OCI-M2 (cell line): ENCODE data around the gene UBE2E2.

Experiments
- DNase-seq: peaks from one replicate; lab custom pipeline; 2025; ENCODE audit not compliant: unreplicated experiment; lab: John Stamatoyannopoulos, UW

Gene UBE2E2

DNA sequence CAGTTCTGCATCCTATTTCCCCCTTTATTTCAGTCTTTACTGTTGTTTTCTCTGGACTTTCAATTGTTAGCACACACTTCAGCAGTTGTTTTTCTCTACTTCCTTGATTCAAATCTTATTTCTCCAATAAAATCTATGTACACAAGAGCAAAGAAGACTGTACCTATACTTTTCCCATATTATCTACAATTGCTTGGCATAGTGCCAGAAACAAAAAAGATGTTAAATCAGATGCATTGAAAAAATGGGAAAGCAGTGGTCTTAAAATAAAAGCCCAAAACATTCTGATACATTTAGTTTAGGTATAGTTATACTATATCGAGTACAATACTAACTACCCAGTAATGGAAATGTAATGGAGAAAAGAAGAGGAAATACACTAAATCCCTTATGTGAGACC is 265.1 kb downstream of the UBE2E2 start:
- no peak for DNase-seq

DNA sequence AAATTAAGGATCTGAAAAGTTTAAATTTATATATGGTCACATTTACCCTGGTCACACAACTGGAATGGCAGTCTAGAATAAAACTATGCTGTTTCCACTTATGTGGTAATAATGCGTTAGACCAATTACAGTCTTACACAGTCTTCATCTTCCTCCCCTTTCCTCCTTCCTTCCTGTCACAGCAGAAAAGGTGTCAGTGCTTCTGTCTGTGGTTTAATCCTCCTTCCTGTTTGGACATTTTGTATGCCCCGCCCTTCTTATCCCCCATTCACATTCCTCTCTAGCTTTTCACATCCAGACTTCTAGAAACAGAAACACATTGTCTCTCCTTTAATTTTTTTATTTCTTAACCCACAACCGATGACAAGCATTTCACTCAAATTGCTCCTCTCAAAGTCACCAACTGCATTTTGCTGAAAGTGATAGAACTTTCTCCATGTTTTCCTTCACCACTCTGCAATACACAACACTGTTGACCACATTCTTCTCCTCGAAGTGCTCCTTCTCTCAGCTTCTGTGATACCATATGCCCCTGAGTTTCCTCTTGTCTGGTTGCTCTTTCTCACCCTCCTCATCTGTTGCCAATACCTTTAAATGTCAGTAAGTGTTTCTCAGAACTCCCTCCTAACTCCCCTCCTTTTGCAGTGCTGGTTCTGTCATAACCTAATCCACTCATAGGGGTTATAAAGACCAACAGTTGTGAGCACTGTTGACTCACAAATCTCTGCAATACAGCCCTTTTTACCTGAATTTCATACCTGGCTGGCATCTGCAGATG is 271.6 kb downstream of the UBE2E2 start:
- DNase-seq, result no peak

- no peak for DNase-seq
These were observed 272.3 kb downstream of the UBE2E2 start for GRCh38 chr3:23475446-23475845.

- DNase-seq, result no peak
These were observed 275.9 kb downstream of the UBE2E2 start for GRCh38 chr3:23479026-23479425.

DNA sequence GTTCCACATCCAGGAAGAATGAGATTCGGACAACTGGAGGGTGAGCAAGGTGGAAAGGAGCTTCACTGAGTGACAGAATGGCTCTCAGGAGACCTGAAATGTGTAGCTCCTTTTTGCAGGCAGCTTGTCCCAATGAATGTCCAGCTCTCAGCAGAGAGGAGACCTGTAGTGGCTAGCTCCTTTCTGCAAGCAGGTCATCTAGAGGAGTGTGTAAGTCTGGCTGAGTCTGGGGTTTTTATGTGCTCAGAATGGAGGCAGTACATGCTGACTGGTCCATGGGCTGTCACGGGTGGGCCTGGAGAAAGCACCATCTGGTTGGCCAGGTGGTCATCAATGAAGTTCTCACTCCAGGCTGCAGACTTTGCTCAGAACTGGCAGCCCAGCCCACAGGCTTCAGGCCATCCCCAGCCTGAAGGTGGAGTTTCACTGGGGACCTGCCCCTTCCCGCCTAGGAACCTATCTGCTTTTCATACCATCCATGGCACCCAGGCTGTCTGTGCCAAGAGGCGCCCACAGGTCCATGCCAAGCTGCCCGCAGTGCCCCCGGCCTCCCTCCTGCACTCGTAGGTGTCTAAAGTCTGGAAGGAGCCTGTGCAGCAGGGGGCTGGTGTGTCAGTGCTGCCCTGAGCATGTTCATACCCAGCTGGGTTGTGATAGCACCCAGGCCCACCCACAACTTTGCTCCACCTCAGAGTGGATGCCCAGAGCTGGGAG is 276.6 kb downstream of the UBE2E2 start:
- DNase-seq, result no peak

- DNase-seq, result no peak
These were observed 277.2 kb downstream of the UBE2E2 start for GRCh38 chr3:23480329-23480714.

- DNase-seq, result no peak
These were observed 278.0 kb downstream of the UBE2E2 start for GRCh38 chr3:23481011-23481615.

DNA sequence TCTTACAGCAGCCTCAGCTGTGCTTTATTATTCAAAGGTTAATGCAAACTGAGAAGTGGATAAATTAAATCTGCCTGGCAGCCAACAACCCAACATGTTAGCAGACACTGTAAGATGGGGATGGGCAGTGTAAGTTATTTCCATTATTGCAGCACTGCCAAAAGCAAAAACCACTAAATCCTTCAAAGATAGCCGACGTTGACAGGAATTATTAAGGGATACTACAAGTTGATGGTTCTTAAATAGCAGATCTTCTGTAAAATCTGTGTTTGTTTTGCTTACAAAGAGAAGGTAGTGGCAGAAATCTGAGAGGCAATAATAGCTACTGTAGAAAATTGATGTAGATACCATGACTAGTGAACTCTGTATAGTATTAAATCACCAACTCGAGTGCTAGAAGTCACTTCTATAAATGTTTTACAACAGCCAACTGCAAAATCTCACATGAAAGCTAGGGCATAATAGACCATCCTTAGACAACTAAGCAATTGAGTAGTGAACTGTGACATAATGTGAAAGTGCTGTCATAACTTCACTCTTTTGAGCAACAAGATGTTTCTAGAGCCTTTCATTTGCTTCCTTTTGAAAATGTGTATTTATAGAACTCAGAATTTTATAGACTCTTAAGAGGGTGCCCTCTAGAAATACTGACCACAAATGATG is 278.6 kb downstream of the UBE2E2 start:
- no peak for DNase-seq

DNA sequence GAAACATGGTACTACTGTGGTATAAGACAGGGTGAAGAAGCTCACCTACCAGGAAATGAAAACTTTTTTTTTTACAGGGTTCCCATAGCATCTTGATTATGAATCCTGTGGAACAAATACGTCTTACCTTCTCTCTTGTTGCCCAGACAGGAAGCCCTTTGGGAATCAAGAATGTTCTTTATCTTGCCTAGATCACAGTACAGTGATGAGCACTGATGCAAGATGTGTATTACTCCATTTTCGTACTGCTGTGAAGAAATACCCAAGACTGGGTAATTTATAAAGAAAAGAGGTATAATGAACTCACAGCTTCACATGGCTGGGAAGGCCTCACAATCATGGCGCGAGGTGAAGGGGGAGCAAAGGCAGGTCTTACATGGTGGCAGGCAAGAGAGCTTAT is 281.3 kb downstream of the UBE2E2 start:
- no peak for DNase-seq

- no peak for DNase-seq
These were observed 282.8 kb downstream of the UBE2E2 start for GRCh38 chr3:23485922-23486321.

DNA sequence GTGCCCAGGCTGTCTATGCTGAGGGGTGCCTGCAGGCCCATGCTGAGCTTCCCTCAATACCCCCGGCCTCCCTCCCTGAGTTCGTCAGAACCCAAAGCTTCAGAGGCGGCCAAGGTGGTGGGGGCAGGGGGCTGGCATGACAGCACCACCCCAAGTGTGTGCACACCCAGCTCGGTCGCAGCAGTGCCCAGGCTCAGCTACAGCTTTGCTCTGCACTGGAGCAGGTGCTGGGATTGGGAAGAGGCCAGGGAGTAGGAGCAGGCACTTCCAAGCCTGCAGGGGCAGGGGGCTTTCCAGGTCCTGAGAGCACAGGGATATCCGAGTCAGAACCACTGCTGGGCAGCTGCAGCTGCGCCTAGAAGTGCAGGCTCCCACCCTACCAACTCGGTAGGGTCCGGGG is 283.9 kb downstream of the UBE2E2 start:
- no peak for DNase-seq

DNA sequence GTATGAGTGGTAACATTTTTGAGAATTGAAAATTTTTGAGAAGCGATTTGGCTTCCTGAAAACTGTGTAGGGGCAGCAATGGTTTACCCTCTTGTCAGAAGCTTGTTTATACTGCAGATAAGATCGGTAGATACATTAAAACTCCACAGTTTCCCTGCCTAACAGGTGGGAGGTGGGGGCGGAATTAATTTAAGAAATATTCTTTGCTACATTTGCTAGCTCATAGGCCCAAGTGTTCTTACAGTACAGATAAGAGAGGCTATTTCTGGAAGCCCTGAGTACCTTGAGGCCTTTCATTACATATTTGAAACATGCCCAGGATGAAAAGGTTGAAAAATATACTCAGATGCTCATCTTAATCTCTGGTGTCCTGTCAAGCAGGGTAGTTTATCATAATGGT is 285.5 kb downstream of the UBE2E2 start:
- no peak for DNase-seq

DNA sequence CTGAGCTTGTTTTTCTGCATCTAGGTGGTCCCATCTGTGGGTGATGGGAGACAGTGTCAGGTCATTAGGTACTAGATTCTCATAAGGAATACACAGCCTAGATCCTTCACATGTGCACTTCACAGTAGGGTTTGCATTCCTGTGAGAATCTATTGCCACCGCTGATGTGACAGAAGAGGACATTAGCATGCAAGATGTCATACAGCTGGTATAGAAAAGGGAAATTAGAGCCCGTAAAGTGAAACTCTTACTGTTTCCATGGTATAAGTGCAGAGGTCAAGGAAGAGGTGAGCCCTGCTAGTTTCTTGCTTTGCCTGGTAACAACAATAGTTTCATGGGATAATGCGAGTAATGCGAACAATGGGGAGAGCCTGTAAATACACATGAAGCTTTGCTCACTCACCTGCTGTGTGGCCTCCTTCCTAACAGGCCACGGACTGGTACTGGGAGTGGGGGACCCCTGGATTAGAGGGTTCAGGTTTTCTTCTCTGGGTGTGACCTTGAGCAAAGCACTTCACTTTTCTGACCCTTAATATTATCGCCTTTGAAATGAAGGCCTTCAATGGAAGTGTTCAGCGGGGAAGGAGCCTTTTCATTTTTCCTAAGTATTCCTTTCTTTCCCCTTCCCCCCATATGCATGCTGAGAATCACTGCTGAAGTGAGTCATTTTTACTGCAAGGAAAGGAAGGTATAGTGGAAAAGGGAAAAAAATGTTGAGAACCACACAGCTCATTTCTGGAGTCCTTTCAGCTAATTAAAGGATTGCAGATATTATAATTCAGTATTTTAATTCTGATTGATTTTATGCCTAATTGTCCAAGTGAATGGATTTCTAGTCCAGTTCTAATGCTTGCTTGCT is 286.4 kb downstream of the UBE2E2 start:
- no peak for DNase-seq

- no peak for DNase-seq
These were observed 287.3 kb downstream of the UBE2E2 start for GRCh38 chr3:23490459-23490858.

DNA sequence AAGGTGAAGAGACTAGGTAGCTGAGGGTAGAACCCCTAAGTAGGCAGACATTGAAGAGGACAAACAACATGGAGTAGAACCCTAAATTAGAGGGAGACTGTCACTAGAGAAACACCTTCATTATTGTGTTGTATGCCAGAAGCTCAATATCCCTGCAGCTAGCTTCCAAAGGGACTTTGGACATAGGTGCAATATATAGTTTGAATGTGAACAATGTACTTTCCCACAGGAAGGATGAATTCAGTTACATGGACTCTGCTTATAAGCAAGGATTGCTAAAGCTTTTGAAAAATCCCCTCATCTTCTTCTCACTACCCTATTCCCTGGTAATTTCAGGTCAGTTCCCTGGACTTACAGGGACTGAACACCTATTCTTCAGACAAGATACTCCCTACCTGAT is 288.9 kb downstream of the UBE2E2 start:
- DNase-seq, result no peak

DNA sequence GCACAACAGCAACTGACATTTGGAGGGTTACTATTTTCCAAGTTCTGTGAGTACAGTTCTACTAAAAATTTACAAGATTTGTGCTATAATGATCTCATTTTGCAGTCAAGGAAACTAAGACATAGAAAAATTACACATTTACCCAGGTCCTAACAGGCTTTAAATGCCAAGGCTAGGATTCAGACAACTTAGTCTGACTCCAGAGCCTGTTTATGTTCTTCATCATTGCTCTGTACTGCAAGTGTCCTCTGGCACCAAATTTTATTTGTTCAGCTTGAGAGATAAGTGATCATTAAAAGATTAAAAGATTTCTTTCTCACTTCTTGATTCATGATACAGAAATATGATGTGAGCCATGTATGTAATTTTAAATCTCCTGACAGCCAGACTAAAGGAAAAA is 290.8 kb downstream of the UBE2E2 start:
- no peak for DNase-seq

GRCh38 chr3:23494967-23495366 is 291.8 kb downstream of the UBE2E2 start:
- no peak for DNase-seq

DNA sequence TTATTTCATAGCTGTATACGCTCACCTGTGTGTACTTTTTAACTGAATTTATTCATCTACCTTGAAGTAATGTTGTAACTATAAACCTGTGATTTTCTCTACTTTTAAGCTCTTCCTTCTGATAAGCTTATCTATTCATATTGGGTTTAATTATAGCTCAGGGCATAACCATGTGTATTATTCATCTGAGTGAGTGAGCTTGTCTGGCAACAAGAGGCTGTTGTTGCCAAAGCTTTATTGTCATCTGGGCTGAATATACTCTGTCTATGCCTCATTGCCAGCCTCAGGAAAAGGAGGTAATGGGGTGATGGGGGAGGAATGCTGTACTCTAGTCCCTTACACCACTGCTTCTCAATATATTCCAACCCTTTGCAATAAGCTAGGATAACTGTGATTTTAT is 292.4 kb downstream of the UBE2E2 start:
- DNase-seq, result no peak

DNA sequence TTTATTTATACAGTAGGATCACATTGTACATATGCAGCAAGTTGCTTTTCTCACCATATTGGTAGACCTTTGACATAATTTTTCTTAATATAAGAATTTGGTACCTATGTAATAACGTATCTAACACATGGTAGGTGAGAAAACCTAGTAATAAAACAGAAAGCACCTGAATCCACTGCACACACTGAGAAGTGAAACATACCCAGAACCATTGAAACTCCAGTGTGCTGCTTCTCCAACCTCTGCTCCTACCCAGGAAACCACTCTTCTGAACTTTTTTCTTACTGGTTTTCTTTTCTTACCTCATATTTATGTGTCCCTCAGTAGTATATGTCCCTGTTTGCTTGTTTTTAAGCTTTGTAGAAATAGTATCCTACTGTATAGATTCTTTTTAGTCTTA is 293.0 kb downstream of the UBE2E2 start:
- no peak for DNase-seq

DNA sequence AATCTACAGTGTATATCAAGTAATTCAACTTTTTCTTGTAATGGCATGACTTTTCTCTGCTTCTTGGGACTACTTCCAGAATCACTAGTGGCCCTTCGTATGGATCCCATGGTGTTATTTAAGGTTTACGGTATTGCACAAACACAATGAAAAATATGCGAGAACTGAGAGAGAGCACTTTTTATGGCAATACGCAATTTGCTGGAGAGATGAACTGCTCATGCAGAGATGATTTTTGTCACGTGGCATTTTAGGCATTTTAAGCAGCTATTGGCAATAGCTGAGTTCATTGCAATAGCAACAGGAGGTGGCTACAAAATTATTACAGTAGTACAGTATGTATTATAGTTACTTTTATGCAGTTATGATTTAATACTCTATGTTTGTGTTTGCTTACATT is 294.0 kb downstream of the UBE2E2 start:
- no peak for DNase-seq
